Karpas-422 (cell line): ENCODE measurements around the gene ZMYND11. TPM values are rescaled to one million over a fixed set of nuclear protein-coding genes. Genes with fewer than 3 reads are reported as not detected.

Experiments used
- DNase-seq: peaks from one replicate; pipeline ENCODE4 v3.0.0-alpha.2; 2015
- H2AFZ ChIP-seq: fragments of 200-600 bp; sonication (generic); 2 replicates; pipeline ENCODE4 v1.6.1; 2014; ENCODE audit warnings: antibody characterized with exemption, low read length, mixed read lengths
- H3K27ac ChIP-seq: fragments of 200-600 bp; sonication (generic); 2 replicates; pipeline ENCODE4 v1.5.1; 2014; ENCODE audit warnings: mild to moderate bottlenecking, low read length, moderate library complexity
- H3K27me3 ChIP-seq: fragments of 200-600 bp; sonication (generic); 2 replicates; pipeline ENCODE4 v1.6.1; 2014; ENCODE audit warnings: low read length, mixed read lengths
- H3K36me3 ChIP-seq: fragments of 200-600 bp; sonication (generic); 2 replicates; pipeline ENCODE4 v1.6.1; 2014; ENCODE audit warnings: low read length, mixed read lengths; ENCODE audit not compliant: insufficient read depth
- H3K4me1 ChIP-seq: fragments of 200-600 bp; sonication (generic); 2 replicates; pipeline ENCODE4 v1.6.1; 2014; ENCODE audit warnings: mild to moderate bottlenecking, low read length, mixed read lengths
- H3K4me2 ChIP-seq: fragments of 200-600 bp; sonication (generic); 2 replicates; pipeline ENCODE4 v1.6.1; 2014; ENCODE audit warnings: low read length, low read depth, mild to moderate bottlenecking; ENCODE audit not compliant: poor library complexity, severe bottlenecking
- H3K4me3 ChIP-seq: fragments of 200-600 bp; sonication (generic); 2 replicates; pipeline ENCODE4 v1.5.1; 2014; ENCODE audit warnings: mild to moderate bottlenecking, antibody characterized with exemption, low read length, mixed read lengths
- H3K79me2 ChIP-seq: fragments of 200-600 bp; sonication (generic); 2 replicates; pipeline ENCODE4 v1.6.1; 2014; ENCODE audit warnings: mild to moderate bottlenecking, low read length, mixed read lengths
- H3K9ac ChIP-seq: fragments of 200-600 bp; sonication (generic); 2 replicates; pipeline ENCODE4 v1.6.0; 2014; ENCODE audit warnings: low read length
- H3K9me2 ChIP-seq: fragments of 200-600 bp; sonication (generic), shearing (Covaris generic); replicated peaks from 2 replicates; pipeline ENCODE4 v1.6.0; 2014; ENCODE audit warnings: mild to moderate bottlenecking, low read length, moderate library complexity; ENCODE audit not compliant: insufficient read depth
- H3K9me3 ChIP-seq: fragments of 300-700, 200-600 bp; sonication (generic); 2 replicates; pipeline ENCODE4 v1.6.1; 2014; ENCODE audit warnings: low read length, mixed read lengths
- H4K20me1 ChIP-seq: fragments of 200-600 bp; sonication (generic); 2 replicates; pipeline ENCODE4 v1.6.1; 2014; ENCODE audit warnings: mild to moderate bottlenecking, antibody characterized with exemption, low read length, low read depth; ENCODE audit not compliant: insufficient read depth
- total RNA-seq: library from RNA; depleted of rRNA; stranded (reverse); fragments of >200 nt; shearing (Covaris generic); gene quantifications from 2 replicates; pipeline ENCODE4 v1.2.3, GENCODE V29; 2014; ENCODE audit warnings: low replicate concordance

Gene ZMYND11
- total RNA-seq, 1 experiment from 2014 or later = 8.3 TPM

DNA sequence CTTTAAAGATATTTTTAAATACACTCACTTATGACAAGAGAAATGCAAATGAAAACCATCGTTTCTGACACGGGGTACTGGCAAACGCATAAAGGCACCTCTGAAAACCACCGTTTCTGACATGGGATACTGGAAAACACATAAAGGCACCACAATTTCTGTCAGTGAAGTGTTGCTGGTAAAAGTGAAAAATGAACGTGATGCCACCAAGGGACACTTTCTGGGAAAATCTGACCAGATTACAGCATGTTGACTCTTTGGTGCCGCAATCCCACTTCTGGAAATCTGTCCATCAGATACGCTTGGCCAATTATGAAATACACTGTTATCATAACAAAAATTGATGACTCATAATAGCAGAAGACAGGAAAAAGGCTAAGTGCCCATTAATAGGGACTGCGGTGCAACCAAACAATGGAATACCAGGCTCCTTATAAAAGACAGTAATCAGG, 131.7 kb downstream of the ZMYND11 start:
- Histone ChIP-seq H3K9ac (no peak overlapping the region), H3K4me3 (no peak overlapping the region), H3K4me2 (no peak overlapping the region), H3K27me3 (no peaks in the 10 kb centered on the region), H3K9me2 (no peaks in the 10 kb centered on the region), H3K36me3 (no peaks in the 10 kb centered on the region), H3K4me1 (no peaks in the 10 kb centered on the region), H2AFZ (no peak overlapping the region), H3K27ac (no peak overlapping the region), H3K79me2 (no peaks in the 10 kb centered on the region), H4K20me1 (no peaks in the 10 kb centered on the region), H3K9me3 (no peaks in the 10 kb centered on the region)
- DNase-seq = no peak

DNA sequence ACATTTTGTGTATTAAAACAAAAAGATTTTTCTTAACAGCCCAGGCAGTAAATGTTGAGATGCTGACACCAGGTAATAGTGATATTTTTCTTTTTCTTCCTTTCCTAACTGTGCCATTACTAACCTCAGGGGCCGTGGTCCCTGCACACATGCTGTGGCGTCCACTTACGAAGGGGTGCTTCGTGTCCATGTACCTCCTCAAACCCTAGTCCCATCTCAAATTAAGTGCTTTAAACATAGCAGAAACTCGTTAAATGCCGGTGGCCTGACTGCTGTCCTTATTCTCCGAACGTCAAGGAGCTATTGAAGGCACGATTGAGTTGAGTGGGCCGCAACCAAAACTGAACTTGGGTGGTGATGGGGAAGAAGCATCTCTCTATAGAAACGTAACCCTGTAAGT, 132.4 kb downstream of the ZMYND11 start:
- H3K27ac ChIP-seq = no peak overlapping the region
- no peak overlapping the region for H2AFZ ChIP-seq
- no peak overlapping the region for H3K4me3 ChIP-seq
- H3K9ac ChIP-seq = no peak overlapping the region
- no peaks in the 10 kb centered on the region for H3K4me1 ChIP-seq
- no peaks in the 10 kb centered on the region for H3K36me3 ChIP-seq
- no peaks in the 10 kb centered on the region for H3K79me2 ChIP-seq
- no peak for DNase-seq
- H3K4me2 ChIP-seq = no peak overlapping the region
- H3K9me3 ChIP-seq = no peaks in the 10 kb centered on the region
- H3K9me2 ChIP-seq = no peaks in the 10 kb centered on the region
- H4K20me1 ChIP-seq = no peaks in the 10 kb centered on the region
- no peaks in the 10 kb centered on the region for H3K27me3 ChIP-seq

DNA sequence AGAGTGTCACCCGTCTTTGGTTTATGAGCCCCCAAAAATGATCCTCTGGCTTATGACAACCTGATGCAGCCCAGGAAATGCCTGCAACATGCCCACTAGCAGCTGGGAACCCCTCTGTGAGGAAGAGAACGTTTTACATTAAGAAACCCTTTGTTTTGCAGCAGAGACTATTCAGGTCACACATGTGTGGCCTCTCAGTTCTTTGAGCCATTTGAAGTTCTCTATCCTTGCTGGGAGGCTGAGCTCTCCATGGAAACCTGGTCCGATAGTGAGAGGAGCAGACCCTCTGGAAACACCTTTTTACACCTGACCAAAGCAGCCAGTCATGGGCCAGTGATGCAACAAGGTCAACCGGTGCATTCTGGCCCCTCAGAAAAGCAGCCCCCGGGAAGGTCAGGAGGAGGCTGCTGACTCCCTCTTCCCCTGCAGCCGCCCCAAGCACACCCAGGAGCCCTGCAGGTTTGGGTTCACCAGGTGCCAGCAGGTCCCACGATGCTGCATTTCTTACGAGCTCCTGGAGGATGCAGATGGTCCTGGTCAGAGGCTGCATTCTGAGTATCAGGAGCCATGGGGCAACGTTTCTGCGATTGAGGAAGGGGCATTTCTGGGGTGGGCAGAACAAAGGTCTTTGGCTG, 134.3 kb downstream of the ZMYND11 start:
- Histone ChIP-seq H3K79me2 (no peaks in the 10 kb centered on the region), H3K4me2 (no peak overlapping the region), H3K4me3 (no peak overlapping the region), H3K9me3 (no peaks in the 10 kb centered on the region), H3K9me2 (no peaks in the 10 kb centered on the region), H3K36me3 (no peaks in the 10 kb centered on the region), H4K20me1 (no peaks in the 10 kb centered on the region), H3K9ac (no peak overlapping the region), H3K27ac (no peak overlapping the region), H2AFZ (no peak overlapping the region), H3K27me3 (no peaks in the 10 kb centered on the region), H3K4me1 (no peaks in the 10 kb centered on the region)
- no peak for DNase-seq

DNA sequence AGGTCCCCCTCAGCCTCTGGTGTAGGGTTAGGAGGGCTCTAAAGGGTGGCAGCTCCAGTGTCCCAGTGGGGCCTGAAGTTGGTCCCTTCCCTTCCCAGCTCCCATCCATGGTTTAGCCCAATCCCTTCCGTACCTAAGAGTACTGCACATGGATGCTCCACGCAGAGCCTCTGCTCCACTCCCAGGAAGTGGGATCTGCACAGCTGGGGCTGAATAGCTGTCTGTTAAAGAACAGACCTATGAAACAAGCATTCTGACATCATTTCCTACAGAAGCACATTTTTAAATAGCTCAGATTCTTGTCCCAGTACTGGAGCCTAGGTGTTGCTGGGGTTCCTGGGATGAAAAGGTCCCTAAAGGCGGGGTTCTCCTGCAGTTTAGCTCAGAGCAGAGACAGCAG, 135.9 kb downstream of the ZMYND11 start:
- no peaks in the 10 kb centered on the region for H3K9me2 ChIP-seq
- no peak overlapping the region for H3K4me2 ChIP-seq
- H2AFZ ChIP-seq = no peak overlapping the region
- H4K20me1 ChIP-seq = no peaks in the 10 kb centered on the region
- H3K27ac ChIP-seq = no peak overlapping the region
- no peaks in the 10 kb centered on the region for H3K9me3 ChIP-seq
- H3K27me3 ChIP-seq = no peaks in the 10 kb centered on the region
- no peaks in the 10 kb centered on the region for H3K79me2 ChIP-seq
- no peak for DNase-seq
- H3K9ac ChIP-seq = no peak overlapping the region
- H3K4me1 ChIP-seq = no peaks in the 10 kb centered on the region
- no peak overlapping the region for H3K4me3 ChIP-seq
- H3K36me3 ChIP-seq = no peaks in the 10 kb centered on the region

DNA sequence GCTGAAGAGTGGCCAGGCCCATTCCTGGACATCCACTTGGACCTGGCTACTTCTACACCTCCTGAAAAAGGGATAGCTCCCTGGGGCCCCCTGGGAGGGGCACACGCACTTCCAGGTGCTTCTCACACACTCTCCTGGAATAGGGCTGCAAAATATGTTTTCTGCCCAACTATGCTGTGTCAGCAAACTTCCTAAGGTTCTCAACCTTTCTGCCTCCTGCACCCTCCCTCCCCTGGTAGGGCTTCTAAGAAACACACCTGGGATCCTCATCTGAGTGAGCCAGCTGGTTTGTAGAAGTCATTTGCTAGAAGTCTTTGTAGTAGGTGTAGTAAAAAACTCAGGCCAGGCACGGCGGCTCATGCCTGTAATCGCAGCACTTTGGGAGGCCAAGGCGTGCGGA, 136.5 kb downstream of the ZMYND11 start:
- no peaks in the 10 kb centered on the region for H3K4me1 ChIP-seq
- no peaks in the 10 kb centered on the region for H3K79me2 ChIP-seq
- H4K20me1 ChIP-seq = no peaks in the 10 kb centered on the region
- no peak overlapping the region for H3K9ac ChIP-seq
- H3K27ac ChIP-seq = no peak overlapping the region
- no peaks in the 10 kb centered on the region for H3K9me3 ChIP-seq
- no peaks in the 10 kb centered on the region for H3K27me3 ChIP-seq
- no peak for DNase-seq
- H3K36me3 ChIP-seq = no peaks in the 10 kb centered on the region
- no peak overlapping the region for H3K4me3 ChIP-seq
- H3K4me2 ChIP-seq = no peak overlapping the region
- H2AFZ ChIP-seq = no peak overlapping the region
- no peaks in the 10 kb centered on the region for H3K9me2 ChIP-seq

DNA sequence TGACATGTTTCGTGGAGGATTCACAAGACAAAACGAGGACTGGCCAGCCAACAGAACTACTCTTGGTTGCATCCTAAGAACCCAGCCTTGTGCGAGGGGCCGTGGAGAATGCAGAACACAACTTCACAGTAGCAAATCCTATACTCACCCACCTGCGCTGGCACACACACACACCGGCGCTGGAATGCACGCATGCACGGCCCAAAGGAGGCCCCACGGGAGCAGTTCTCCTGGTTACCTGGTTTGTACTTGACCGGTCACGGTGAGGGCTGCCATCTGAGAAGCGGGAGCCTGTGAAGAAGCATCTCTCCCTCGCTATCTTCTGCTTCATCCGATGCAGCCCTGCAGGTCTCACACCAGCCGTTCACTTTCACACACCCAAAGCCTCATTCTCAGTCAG, 137.8 kb downstream of the ZMYND11 start:
- no peak overlapping the region for H3K27ac ChIP-seq
- no peak for DNase-seq
- H2AFZ ChIP-seq = no peak overlapping the region
- no peaks in the 10 kb centered on the region for H3K79me2 ChIP-seq
- no peak overlapping the region for H3K4me2 ChIP-seq
- no peaks in the 10 kb centered on the region for H3K27me3 ChIP-seq
- H3K9ac ChIP-seq = no peak overlapping the region
- no peaks in the 10 kb centered on the region for H3K9me2 ChIP-seq
- no peaks in the 10 kb centered on the region for H4K20me1 ChIP-seq
- no peaks in the 10 kb centered on the region for H3K36me3 ChIP-seq
- no peaks in the 10 kb centered on the region for H3K9me3 ChIP-seq
- H3K4me1 ChIP-seq = no peaks in the 10 kb centered on the region
- H3K4me3 ChIP-seq = no peak overlapping the region

DNA sequence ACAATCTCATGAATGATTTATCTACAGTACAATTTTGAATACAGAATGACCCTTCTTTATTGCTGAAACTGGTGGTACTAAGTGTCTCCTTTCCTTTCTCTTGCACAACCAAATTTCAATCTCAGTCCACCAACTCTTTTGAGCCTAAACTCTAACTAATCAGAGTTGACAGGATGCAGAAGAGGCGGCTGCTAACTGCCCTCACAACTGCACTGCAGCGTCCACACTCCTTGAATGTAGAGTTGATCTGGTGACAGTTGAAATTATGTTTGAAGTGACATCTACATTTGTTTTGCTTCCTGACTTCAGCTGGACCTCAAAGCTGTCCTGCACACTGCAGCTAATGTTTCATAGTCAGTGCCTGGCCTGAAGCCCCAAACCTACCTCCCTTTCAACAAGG, 139.6 kb downstream of the ZMYND11 start:
- H3K4me2 ChIP-seq = no peak overlapping the region
- H3K4me1 ChIP-seq = no peaks in the 10 kb centered on the region
- no peak for DNase-seq
- H3K4me3 ChIP-seq = no peak overlapping the region
- H3K9me3 ChIP-seq = no peaks in the 10 kb centered on the region
- H3K27me3 ChIP-seq = no peaks in the 10 kb centered on the region
- H3K9me2 ChIP-seq = no peaks in the 10 kb centered on the region
- no peak overlapping the region for H3K9ac ChIP-seq
- no peak overlapping the region for H2AFZ ChIP-seq
- H4K20me1 ChIP-seq = no peaks in the 10 kb centered on the region
- no peaks in the 10 kb centered on the region for H3K79me2 ChIP-seq
- no peaks in the 10 kb centered on the region for H3K36me3 ChIP-seq
- no peak overlapping the region for H3K27ac ChIP-seq

DNA sequence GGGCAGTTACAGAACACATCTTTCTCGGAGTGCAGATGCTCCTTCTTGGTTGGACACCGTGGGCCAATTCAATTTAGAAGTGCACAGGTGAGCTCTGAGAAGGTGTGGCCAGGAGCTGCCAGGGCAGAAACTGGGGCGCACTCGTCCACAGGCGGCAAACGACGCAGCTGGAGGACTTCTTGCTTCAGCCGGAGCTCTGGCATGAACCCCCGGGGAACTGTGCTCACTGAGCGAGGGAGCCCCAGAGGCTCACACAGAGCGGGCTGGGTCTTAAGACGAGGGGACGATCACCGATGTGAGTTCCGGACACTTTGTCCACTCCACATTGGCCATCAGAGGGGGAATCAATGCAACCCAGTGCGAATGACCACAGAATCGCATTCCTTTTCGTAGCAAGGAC, 140.4 kb downstream of the ZMYND11 start:
- Histone ChIP-seq H3K4me1 (no peaks in the 10 kb centered on the region), H3K9me3 (no peaks in the 10 kb centered on the region), H3K27me3 (no peaks in the 10 kb centered on the region), H3K27ac (no peak overlapping the region), H3K9me2 (no peaks in the 10 kb centered on the region), H3K9ac (no peak overlapping the region), H3K4me2 (no peak overlapping the region), H3K36me3 (no peaks in the 10 kb centered on the region), H2AFZ (no peak overlapping the region), H3K4me3 (no peak overlapping the region), H3K79me2 (no peaks in the 10 kb centered on the region), H4K20me1 (no peaks in the 10 kb centered on the region)
- no peak for DNase-seq

DNA sequence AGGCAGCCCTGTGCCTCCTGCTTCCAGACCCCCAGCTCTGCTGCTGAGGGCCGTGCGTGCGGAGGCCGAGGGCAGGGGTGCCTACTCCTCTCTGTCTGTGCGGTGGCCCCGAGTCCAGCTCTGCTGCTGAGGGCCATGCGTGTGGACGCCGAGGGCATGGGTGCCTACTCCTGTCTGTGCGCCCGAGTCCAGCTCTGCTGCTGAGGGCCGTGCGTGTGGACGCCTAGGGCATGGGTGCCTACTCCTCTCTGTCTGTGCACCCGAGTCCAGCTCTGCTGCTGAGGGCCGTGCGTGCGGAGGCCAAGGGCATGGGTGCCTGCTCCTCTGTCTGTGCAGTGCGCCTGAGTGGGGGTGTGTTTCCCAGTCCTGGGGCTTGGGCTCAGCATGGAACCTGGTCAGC, 142.7 kb downstream of the ZMYND11 start:
- Histone ChIP-seq H3K9ac (no peak overlapping the region), H3K4me1 (no peaks in the 10 kb centered on the region), H3K27me3 (no peaks in the 10 kb centered on the region), H2AFZ (no peak overlapping the region), H3K9me2 (no peaks in the 10 kb centered on the region), H3K79me2 (no peaks in the 10 kb centered on the region), H4K20me1 (no peaks in the 10 kb centered on the region), H3K4me3 (no peak overlapping the region), H3K9me3 (no peaks in the 10 kb centered on the region), H3K36me3 (no peaks in the 10 kb centered on the region), H3K27ac (no peak overlapping the region), H3K4me2 (no peak overlapping the region)
- no peak for DNase-seq
